HEK293T (cell line): ENCODE data around the gene ZNF277.

Source experiments
- CTCF ChIA-PET: fragments of 350-600 bp; formaldehyde crosslinking; extraction: SDS; loops from one replicate; lab custom pipeline; 2021; ENCODE audit warnings: antibody characterized with exemption, inconsistent platforms; lab: Yijun Ruan, JAX
- POLR2A ChIA-PET: fragments of 350-600 bp; formaldehyde crosslinking; extraction: SDS; loops from one replicate; lab custom pipeline; 2020; ENCODE audit warnings: antibody characterized with exemption, inconsistent platforms; lab: Yijun Ruan, JAX
- DNase-seq: peaks from one replicate; pipeline ENCODE4 v3.0.0; 2012; ENCODE audit warnings: mixed read lengths; ENCODE audit errors: extremely low spot score
- ARNT ChIP-seq: fragments of 450-650 bp; IDR thresholded peaks from 2 replicates; pipeline ENCODE4 v1.6.1; 2017; ENCODE audit warnings: mild to moderate bottlenecking
- BHLHE40 ChIP-seq: fragments of 450-650 bp; IDR thresholded peaks from 2 replicates; pipeline ENCODE4 v1.6.1; 2016; ENCODE audit warnings: mild to moderate bottlenecking, moderate library complexity, borderline replicate concordance
- CTBP1 ChIP-seq: fragments of 450-650 bp; IDR thresholded peaks from 2 replicates; pipeline ENCODE4 v1.6.1; 2016; ENCODE audit warnings: borderline replicate concordance
- ELF4 ChIP-seq: fragments of 450-650 bp; IDR thresholded peaks from 2 replicates; pipeline ENCODE4 v1.6.1; 2017; ENCODE audit warnings: antibody characterized with exemption
- FOXA1 ChIP-seq: fragments of 450-650 bp; IDR thresholded peaks from 2 replicates; pipeline ENCODE4 v1.6.1; 2016; ENCODE audit warnings: mild to moderate bottlenecking
- FOXK2 ChIP-seq: fragments of 450-650 bp; IDR thresholded peaks from 2 replicates; pipeline ENCODE4 v1.6.1; 2016; ENCODE audit warnings: mild to moderate bottlenecking
- FOXM1 ChIP-seq: fragments of 450-650 bp; IDR thresholded peaks from 2 replicates; pipeline ENCODE4 v1.6.1; 2017; ENCODE audit warnings: mild to moderate bottlenecking, borderline replicate concordance
- HDGF ChIP-seq: fragments of 450-650 bp; IDR thresholded peaks from 2 replicates; pipeline ENCODE4 v1.6.1; 2017; ENCODE audit warnings: antibody characterized with exemption, borderline replicate concordance
- L3MBTL2 ChIP-seq: fragments of 450-650 bp; conservative IDR thresholded peaks from 2 replicates; pipeline ENCODE4 v1.6.1; 2016; ENCODE audit warnings: mild to moderate bottlenecking
- LEF1 ChIP-seq: fragments of 450-650 bp; IDR thresholded peaks from 2 replicates; pipeline ENCODE4 v1.6.1; 2017; ENCODE audit warnings: mild to moderate bottlenecking, borderline replicate concordance
- NFRKB ChIP-seq: fragments of 450-650 bp; IDR thresholded peaks from 2 replicates; pipeline ENCODE4 v1.6.1; 2016; ENCODE audit warnings: mild to moderate bottlenecking, moderate library complexity
- SP1 ChIP-seq: fragments of 450-650 bp; IDR thresholded peaks from 2 replicates; pipeline ENCODE4 v1.6.1; 2017
- SUZ12 ChIP-seq: fragments of 450-650 bp; IDR thresholded peaks from 2 replicates; pipeline ENCODE4 v1.6.1; 2016; ENCODE audit warnings: mild to moderate bottlenecking
- TARDBP ChIP-seq: fragments of 450-650 bp; IDR thresholded peaks from 2 replicates; pipeline ENCODE4 v1.6.1; 2016
- ZNF384 ChIP-seq: fragments of 450-650 bp; IDR thresholded peaks from 2 replicates; pipeline ENCODE4 v1.6.1; 2016
- TF ChIP-seq, protein P1 (sequence below): fragments of 450-650 bp; IDR thresholded peaks from 2 replicates; pipeline ENCODE4 v1.6.1; 2016

The ZNF277 gene

DNA sequence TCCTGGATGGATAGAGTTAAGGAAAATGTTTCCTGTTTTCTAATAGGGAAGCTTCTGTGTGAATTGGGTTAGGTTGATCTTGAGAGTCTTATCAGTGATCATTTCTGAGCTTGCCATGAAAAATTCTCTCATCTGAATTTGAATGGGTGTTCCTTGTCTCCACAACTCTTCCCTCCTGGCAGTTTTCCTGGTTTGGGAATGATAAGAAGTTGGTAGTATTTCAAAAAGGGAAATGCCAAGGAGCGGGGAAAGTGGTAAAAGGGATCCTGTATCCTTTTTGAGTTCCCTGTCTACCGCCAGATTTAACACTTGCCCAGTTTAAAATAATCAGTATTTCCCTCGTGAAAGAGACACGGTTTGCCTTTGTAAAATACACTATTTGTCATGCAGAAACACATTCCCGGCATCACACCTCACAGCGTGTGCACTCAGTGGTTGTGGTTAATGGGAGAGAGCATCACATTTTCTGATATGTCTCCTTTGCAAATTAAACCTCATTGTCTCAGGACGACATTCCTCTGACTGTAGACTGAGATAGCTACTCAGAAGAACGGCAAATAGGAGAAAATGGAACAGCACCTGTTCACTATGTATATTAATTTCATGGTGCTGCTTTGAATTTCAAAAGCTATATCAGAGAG, 130.6 kb downstream of the ZNF277 start:
- CTCF ChIA-PET, result no interaction called here
- no peak for DNase-seq
- TF ChIP-seq LEF1 (no peak), HDGF (no peak), BHLHE40 (no peak)
- POLR2A ChIA-PET, result no interaction called here

DNA sequence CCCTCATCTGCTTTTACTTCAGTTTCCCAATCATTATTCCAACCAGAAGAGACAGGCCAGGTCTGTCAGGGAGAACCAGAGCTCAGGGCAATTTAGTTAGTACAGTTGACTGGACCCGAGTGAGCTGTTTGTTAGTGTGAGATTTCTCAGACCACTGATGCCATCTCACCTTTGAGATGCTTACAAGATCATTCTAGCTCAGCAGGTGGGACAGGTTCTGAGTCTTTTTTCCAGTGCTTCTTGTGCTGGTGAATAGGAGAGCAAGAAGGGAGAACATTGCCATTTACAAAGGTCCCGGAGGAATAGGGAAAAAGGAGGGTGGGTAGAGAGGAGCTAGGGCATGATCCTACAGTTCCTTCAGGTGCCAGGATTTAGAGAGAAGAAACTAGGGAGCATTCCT, 131.4 kb downstream of the ZNF277 start:
- DNase-seq, result no peak
- TF ChIP-seq FOXK2, result no peak
- TF ChIP-seq FOXM1, result no peak
- no peak for TF ChIP-seq NFRKB
- POLR2A ChIA-PET, result interaction anchor here (0.7 kb wide), 1 partner anchor 17 kb away, joined by 3 read pairs; no protein-coding TSS in a partner anchor
- CTCF ChIA-PET, result interaction anchor here (0.7 kb wide), 1 partner anchor 314 kb away, joined by 5 read pairs; no protein-coding TSS in a partner anchor

DNA sequence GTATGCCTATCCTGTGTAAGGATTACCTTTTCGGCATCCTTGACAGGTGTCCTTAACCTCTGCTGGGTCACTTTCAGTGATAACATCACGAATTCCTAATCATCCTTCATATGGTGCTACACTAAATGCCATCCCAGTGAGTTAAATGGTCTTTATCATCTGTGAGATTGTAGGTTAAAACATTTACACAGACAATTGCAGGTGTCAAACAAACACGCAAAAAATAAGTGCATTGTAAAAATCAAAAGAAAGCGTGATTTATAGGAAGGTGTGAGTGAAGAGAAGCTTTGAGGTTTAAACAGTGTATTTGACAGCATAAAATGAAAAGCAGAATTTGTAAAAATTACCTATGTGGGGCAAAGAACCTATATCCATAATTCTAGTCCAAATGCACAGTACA, 132.3 kb downstream of the ZNF277 start:
- no peak for DNase-seq
- ChIA-PET CTCF (no interaction called here), POLR2A (no interaction called here)
- no peak for TF ChIP-seq SP1
- no peak for TF ChIP-seq BHLHE40
- TF ChIP-seq ARNT, result no peak
- TF ChIP-seq ELF4, result no peak
- no peak for TF ChIP-seq FOXK2
- TF ChIP-seq FOXA1, result no peak
- TF ChIP-seq FOXM1, result no peak
- TF ChIP-seq, protein P1, sequence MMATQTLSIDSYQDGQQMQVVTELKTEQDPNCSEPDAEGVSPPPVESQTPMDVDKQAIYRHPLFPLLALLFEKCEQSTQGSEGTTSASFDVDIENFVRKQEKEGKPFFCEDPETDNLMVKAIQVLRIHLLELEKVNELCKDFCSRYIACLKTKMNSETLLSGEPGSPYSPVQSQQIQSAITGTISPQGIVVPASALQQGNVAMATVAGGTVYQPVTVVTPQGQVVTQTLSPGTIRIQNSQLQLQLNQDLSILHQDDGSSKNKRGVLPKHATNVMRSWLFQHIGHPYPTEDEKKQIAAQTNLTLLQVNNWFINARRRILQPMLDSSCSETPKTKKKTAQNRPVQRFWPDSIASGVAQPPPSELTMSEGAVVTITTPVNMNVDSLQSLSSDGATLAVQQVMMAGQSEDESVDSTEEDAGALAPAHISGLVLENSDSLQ, result no peak
- no peak for TF ChIP-seq LEF1
- TF ChIP-seq HDGF, result no peak
- no peak for TF ChIP-seq SUZ12
- no peak for TF ChIP-seq ZNF384
- TF ChIP-seq TARDBP, result no peak
- no peak for TF ChIP-seq NFRKB

DNA sequence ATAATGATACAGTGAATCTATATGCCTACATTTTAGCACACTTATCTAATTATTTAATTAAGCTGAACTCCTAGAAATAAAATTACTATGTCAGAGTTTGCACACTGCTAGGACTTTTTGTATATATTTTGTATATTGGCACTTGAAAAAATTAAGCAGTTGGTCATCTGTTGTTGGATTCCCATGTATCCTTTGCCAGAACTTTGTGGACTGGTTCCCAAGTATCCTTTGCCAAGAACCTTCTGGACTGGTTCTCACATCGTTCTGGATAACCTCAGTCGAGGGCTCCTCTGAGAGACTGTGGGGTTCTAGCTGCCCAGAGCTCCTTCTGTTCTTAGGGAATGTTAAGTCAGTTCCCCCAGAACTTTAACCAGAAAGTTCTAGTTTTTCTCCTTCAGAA, 135.0 kb downstream of the ZNF277 start:
- TF ChIP-seq NFRKB (no peak), L3MBTL2 (no peak), LEF1 (no peak)
- ChIA-PET CTCF (interaction anchor here (0.7 kb wide), 1 partner anchor 126 kb away, joined by 3 read pairs; no protein-coding TSS in a partner anchor), POLR2A (no interaction called here)
- no peak for DNase-seq

DNA sequence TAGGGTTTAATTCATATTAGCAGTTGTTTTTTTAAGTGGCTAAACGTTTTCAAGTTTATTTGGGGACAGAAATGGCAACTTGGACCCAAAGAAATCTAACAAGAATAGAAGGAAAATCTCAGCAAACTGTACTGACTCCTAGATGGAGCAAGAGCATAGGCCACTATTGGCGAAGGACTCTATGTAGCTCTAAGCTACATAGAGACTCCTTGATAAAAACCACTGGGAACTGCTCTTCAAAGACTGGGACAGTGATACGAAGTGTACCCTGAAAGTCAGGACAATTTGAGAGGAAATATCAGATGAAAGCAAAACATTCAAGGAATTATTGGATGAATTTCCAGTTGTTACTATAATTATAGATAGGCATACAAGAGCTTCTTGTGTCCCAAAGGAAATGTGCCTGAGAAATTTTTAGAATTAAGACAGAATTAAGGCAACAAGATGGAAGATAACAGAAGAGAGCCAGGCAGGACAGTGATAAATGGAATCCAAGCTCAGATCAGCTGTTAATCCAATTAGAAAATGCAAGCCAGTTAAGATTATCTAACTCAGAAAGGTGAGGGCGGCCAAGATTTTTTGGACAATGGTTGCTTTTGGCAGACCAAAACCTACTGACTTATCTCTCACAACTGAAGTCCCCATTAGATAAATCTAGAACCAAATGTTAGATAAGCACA, 140.0 kb downstream of the ZNF277 start:
- TF ChIP-seq HDGF (no peak), SP1 (no peak), TARDBP (no peak), FOXK2 (no peak), FOXA1 (no peak), FOXM1 (no peak), L3MBTL2 (no peak), CTBP1 (no peak), ELF4 (no peak), NFRKB (no peak), ZNF384 (no peak), SUZ12 (no peak), BHLHE40 (no peak)
- TF ChIP-seq, protein P1, result no peak
- no peak for DNase-seq
- CTCF ChIA-PET, result no interaction called here
- POLR2A ChIA-PET, result no interaction called here

DNA sequence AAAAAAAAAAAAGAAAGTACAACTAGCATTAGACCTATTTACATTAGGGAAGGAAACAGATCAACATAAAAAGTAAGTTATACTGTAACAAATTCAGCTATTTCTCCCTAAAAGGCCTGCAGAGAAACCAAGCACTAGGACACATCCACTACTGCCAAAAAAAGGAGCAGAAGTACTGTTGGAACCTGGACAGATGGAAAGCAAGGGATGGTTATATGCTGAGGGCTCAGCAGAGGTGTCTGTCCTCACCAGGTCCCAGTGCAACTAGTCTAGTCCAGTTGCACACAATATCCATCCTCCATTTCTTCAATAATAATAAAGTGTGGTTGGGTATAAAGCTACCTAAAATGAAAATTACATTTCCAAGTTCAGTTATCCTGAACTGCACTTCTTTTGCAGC, 140.6 kb downstream of the ZNF277 start:
- ChIA-PET POLR2A (no interaction called here), CTCF (no interaction called here)

DNA sequence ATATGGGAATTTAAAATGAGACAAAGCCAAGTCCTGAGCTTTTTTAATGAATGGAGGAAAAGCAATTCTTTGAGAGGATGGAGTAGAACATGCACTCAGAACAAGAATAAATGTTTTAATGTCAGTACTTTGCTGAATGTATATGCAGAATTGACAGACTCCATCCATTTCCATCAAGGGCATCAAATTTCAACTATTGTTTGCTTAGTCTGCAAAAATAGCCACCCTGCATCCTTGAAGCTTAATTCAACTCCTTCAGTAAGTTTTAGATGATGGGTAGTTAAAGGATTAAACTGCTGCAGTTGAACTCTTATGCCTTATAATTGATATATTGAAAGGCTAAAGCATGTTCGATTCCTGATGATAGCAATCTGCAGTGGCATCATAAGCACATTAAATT, 144.1 kb downstream of the ZNF277 start:
- CTCF ChIA-PET, result no interaction called here
- TF ChIP-seq L3MBTL2, result no peak
- no peak for TF ChIP-seq TARDBP
- TF ChIP-seq ELF4, result no peak
- TF ChIP-seq FOXK2, result no peak
- no peak for TF ChIP-seq LEF1
- TF ChIP-seq NFRKB, result no peak
- no peak for TF ChIP-seq SUZ12
- TF ChIP-seq CTBP1, result no peak
- TF ChIP-seq ARNT, result no peak
- no peak for TF ChIP-seq FOXA1
- no peak for TF ChIP-seq FOXM1
- TF ChIP-seq, protein P1, result no peak
- no peak for TF ChIP-seq BHLHE40
- TF ChIP-seq HDGF, result no peak
- DNase-seq, result no peak
- POLR2A ChIA-PET, result no interaction called here

More for the DNA sequence above, 140.6 kb downstream of the ZNF277 start:
- no peak for DNase-seq
- TF ChIP-seq FOXM1, result no peak
- TF ChIP-seq HDGF, result no peak
- TF ChIP-seq TARDBP, result no peak
- TF ChIP-seq LEF1, result no peak
- TF ChIP-seq FOXK2, result no peak
- TF ChIP-seq NFRKB, result no peak
- TF ChIP-seq FOXA1, result no peak
